Transverse colon (tissue), 4 donors: ENCODE results near the gene IRX1. TPM values are rescaled to one million over a fixed set of nuclear protein-coding genes. Genes with fewer than 3 reads are reported as not detected.

ENCODE experiments used
- DNase-seq: peaks from one replicate; pipeline ENCODE4 v3.0.0-alpha.2; 2019
- H3K27ac ChIP-seq, 4 donors: fragments of 200-600 bp; sonication (generic); 2 replicates each; pipeline ENCODE4 v1.5.1; 2016 to 2018; ENCODE audit warnings: inconsistent platforms in 4 of 4
- H3K27me3 ChIP-seq: fragments of 200-600 bp; sonication (generic); 2 replicates; pipeline ENCODE4 v1.5.1; 2017; ENCODE audit warnings: inconsistent platforms
- H3K36me3 ChIP-seq, 4 donors: fragments of 200-600 bp; sonication (generic); 2 replicates each; pipeline ENCODE4 v1.5.1; 2017 to 2019; ENCODE audit warnings: inconsistent platforms in 4 of 4
- H3K4me1 ChIP-seq, 4 donors: fragments of 200-600 bp; sonication (generic); 2 replicates each; pipeline ENCODE4 v1.5.1; 2017 to 2020; ENCODE audit warnings: inconsistent platforms in 4 of 4
- H3K4me3 ChIP-seq, 4 donors: fragments of 200-600 bp; sonication (generic); 1 replicate in 1 of 4; 2 replicates in 3 of 4; pipeline versions ENCODE4 v1.5.1 to v1.6.1; 2017 to 2019; ENCODE audit warnings: inconsistent platforms in 4 of 4
- H3K9me3 ChIP-seq, 2 donors: fragments of 200-600 bp; sonication (generic); 2 replicates each; pipeline ENCODE4 v1.5.1; 2017 to 2019; ENCODE audit warnings: inconsistent platforms in 2 of 2
- EP300 ChIP-seq: sonication (generic); formaldehyde crosslinking; IDR thresholded peaks from one replicate; pipeline ENCODE4 v1.6.1; 2017; ENCODE audit warnings: antibody characterized with exemption, low read depth
- POLR2A ChIP-seq: fragments of 450-650 bp; IDR thresholded peaks from one replicate; pipeline ENCODE4 v1.6.1; 2016; ENCODE audit warnings: antibody characterized with exemption, mild to moderate bottlenecking, moderate library complexity
- POLR2AphosphoS5 ChIP-seq, 3 donors: sonication (generic); formaldehyde crosslinking; IDR thresholded peaks; one replicate each; pipeline ENCODE4 v1.6.1; 2016; ENCODE audit warnings: antibody characterized with exemption in 3 of 3
- WGBS, 2 donors: methylation state at CpG; one replicate each; pipeline ENCODE4 v1.1.5; 2018; ENCODE audit warnings: low coverage in 1 of 2; 5-methylcytosine and 5-hydroxymethylcytosine counted together
- in situ Hi-C, 4 donors: fragments of 200-750 bp; cut with MboI; loops; one replicate each; pipeline versions ENCODE4 v1.15.0 to v1.15.1; 2017; ENCODE audit warnings: low sequenced_read_pairs in 3 of 4, low pct_ligation_motif_present in 1 of 4, low pct_unique_long_range_greater_than_20kb in 1 of 4
- intact Hi-C: fragments of 100-400 bp; cut with DNase I; formaldehyde crosslinking; loops from one replicate; pipeline ENCODE4 v1.15.1; 2023; ENCODE audit warnings: low total_unique reads
- total RNA-seq, 4 donors: library from RNA; depleted of rRNA; stranded (reverse); fragments of >200 nt; gene quantifications; one replicate each; pipeline ENCODE4 v1.1.0, GENCODE V29; 2016
- TF ChIP-seq, protein P1 (sequence below), 5 experiments: fragments of 200-600 bp in 3 of 5; fragments of 450-650 bp in 2 of 5; sonication (generic) in 3 of 5; IDR thresholded peaks; 1 replicate in 2 of 5; 2 replicates in 3 of 5; pipeline ENCODE4 v1.5.1; 2016 to 2017; ENCODE audit warnings: antibody characterized with exemption in 5 of 5, inconsistent platforms in 3 of 5, mild to moderate bottlenecking in 2 of 5, moderate library complexity in 1 of 5

The IRX1 gene
- total RNA-seq, 4 donors from 2014 or later: not detected

DNA sequence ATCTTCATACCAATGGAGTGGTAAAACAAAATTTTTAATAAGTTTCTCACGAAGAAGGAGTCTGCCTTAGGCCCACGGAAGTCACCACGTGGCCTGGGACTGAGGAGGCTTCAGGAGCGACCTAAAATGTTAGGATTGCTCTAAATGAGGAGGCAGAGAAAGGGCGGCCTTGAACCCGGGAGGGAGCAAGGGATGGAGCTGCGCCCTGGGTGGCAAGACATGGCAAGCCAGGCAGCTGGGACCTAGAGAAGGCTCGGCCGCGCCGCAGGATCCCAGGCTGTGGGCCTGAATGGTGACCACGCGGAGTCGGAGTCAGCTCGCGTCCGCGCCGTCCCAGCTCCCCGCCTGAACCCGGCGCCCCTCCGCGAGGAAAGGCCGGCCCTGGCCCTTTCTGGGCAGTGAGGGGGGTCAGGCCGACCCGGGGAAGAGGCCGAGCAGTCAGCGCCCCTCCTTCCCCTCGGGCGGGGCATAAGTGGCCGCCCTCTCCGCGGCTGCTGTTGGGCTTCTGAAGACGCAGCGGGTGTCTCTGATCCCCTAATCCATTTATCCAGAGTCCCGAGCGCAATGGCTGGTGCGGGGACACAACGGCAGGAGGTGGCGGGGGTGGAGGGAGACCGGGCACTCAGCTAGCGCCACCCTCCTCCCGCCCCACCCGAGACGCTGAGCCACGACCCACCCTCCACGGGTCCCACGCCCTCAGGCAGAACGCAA is 10.6 kb downstream of the IRX1 start:
- in situ Hi-C loops: no loop called here
- no peak overlapping the region for H3K27ac ChIP-seq
- intact Hi-C loops: no loop called here
- TF ChIP-seq POLR2AphosphoS5 (IDR thresholded peaks at IDR 0.05) (no peak), POLR2A (no peak), EP300 (no peak)
- TF ChIP-seq, protein P1, sequence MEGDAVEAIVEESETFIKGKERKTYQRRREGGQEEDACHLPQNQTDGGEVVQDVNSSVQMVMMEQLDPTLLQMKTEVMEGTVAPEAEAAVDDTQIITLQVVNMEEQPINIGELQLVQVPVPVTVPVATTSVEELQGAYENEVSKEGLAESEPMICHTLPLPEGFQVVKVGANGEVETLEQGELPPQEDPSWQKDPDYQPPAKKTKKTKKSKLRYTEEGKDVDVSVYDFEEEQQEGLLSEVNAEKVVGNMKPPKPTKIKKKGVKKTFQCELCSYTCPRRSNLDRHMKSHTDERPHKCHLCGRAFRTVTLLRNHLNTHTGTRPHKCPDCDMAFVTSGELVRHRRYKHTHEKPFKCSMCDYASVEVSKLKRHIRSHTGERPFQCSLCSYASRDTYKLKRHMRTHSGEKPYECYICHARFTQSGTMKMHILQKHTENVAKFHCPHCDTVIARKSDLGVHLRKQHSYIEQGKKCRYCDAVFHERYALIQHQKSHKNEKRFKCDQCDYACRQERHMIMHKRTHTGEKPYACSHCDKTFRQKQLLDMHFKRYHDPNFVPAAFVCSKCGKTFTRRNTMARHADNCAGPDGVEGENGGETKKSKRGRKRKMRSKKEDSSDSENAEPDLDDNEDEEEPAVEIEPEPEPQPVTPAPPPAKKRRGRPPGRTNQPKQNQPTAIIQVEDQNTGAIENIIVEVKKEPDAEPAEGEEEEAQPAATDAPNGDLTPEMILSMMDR (IDR thresholded peaks at IDR 0.05): no peak
- no peak for DNase-seq
- no peaks in the 10 kb centered on the region for H3K9me3 ChIP-seq
- peaks cover 0 to 3% (median 0%) of the 10 kb centered on the region in 4 donors for H3K4me1 ChIP-seq
- no peak overlapping the region for H3K4me3 ChIP-seq
- WGBS, 2 donors: 33 to 40% methylated on average over 1 to 40 of the region's 50 CpGs
- no peaks in the 10 kb centered on the region for H3K36me3 ChIP-seq
- H3K27me3 ChIP-seq: peaks cover 65% of the 10 kb centered on the region

DNA sequence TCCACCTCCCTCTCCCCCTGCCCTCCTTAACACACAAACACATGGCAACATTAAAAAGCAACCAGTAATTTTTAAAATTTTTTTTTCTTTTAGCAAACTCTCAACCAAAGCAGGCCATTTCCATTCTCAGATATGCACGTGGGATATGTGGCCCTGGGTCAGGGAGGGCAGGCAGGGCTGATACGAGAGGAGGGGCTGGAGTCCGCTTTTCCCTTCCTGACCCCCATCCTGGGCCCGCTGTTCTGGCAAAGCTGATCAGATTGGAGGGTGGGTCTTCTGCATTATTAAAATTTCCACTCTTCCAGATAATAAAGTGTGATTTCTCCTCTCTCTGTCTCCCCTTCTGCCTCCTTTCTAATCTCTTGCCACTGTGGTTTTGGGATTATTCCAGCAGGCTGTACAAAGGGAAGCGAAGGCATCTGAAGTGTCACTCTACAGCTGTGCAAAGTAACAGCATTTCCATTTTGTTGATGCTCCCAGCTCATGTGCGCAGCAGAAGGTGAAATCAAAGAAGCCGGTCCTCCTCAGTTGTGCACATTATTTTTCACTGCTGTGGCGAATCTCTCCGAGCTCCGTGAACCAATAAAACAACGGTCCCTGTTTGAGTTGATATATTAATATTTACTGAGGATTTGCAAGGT is 12.0 kb downstream of the IRX1 start:
- in situ Hi-C loops: no loop called here
- H3K27ac ChIP-seq: no peak overlapping the region
- 40 to 54% methylated on average over 3 to 11 of the region's 11 CpGs for WGBS, 2 donors
- TF ChIP-seq POLR2AphosphoS5 (IDR thresholded peaks at IDR 0.05): no peak
- TF ChIP-seq, protein P1 (IDR thresholded peaks at IDR 0.05): no peak
- TF ChIP-seq POLR2A: no peak
- TF ChIP-seq EP300: no peak
- no peak for DNase-seq
- intact Hi-C loops: no loop called here
- H3K36me3 ChIP-seq: no peaks in the 10 kb centered on the region
- peaks cover 51% of the 10 kb centered on the region for H3K27me3 ChIP-seq
- H3K9me3 ChIP-seq: no peaks in the 10 kb centered on the region
- H3K4me3 ChIP-seq: no peak overlapping the region
- H3K4me1 ChIP-seq: no peaks in the 10 kb centered on the region

DNA sequence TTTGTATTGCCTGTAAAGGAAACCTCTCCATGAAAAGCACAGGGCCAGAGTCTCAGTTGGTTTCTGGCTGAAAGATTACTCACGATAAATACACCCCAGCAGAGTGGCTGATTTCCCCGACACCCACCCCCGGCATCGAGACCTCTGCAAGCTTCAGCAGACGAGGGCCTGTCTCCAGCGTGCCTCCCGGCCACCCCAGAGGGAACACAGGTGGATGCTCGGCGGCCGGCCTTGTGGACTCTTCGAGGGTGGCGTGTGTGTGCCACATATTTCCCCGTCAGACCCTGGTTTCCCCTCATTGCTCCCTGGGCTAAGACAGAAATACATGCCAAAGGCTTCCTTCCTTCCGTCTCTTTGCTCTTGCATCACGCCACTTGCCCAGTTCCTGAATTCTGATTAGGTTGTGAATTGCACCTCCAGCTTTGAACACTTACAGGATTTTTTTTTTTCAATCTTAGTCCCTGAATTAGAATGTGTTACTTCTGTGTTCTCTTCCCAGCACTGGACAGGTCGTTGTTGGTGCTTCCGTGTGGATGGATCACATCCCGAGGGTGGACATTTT is 13.6 kb downstream of the IRX1 start:
- TF ChIP-seq POLR2A: no peak
- no peak for TF ChIP-seq EP300
- TF ChIP-seq, protein P1 (IDR thresholded peaks at IDR 0.05): no peak
- no peak for TF ChIP-seq POLR2AphosphoS5 (IDR thresholded peaks at IDR 0.05)
- DNase-seq: no peak
- in situ Hi-C loops: no loop called here
- peaks cover 36% of the 10 kb centered on the region for H3K27me3 ChIP-seq
- no peak overlapping the region for H3K4me3 ChIP-seq
- H3K36me3 ChIP-seq: no peaks in the 10 kb centered on the region
- H3K4me1 ChIP-seq: no peaks in the 10 kb centered on the region
- H3K27ac ChIP-seq: no peak overlapping the region
- H3K9me3 ChIP-seq: no peaks in the 10 kb centered on the region
- intact Hi-C loops: no loop called here
- WGBS, 2 donors: 78 to 81% methylated on average over 9 to 18 of the region's 18 CpGs

DNA sequence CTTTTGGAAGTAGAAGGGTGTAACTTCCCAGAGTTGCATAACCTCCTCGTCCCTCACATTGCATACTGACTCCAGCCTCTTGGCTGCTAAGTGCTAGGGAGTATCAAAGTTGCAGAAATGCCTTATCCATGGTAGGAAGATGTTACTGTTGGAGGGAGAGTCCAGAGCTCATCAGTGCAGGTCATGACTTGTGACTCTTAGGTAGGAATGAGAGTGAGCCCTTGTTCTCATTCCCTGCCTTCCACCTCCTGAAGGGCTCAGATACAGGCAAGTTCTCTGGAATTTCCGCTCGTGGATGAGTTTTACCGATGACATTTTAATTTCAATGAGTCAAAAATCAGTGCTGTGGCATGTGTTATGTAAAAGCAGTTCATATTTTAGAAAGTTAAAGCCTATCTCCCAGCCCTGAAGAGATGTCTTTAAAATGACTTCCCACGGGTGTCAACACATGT is 17.0 kb downstream of the IRX1 start:
- Histone ChIP-seq H3K27me3 (peaks cover 2% of the 10 kb centered on the region), H3K4me1 (no peaks in the 10 kb centered on the region), H3K36me3 (no peaks in the 10 kb centered on the region), H3K27ac (no peak overlapping the region), H3K4me3 (no peak overlapping the region), H3K9me3 (no peaks in the 10 kb centered on the region)
- 70 to 73% methylated on average over 4 to 5 of the region's 5 CpGs for WGBS, 2 donors
- intact Hi-C loops (no loop called here), in situ Hi-C loops (no loop called here)
- no peak for DNase-seq
- TF ChIP-seq EP300: no peak
- TF ChIP-seq POLR2A: no peak
- TF ChIP-seq, protein P1 (IDR thresholded peaks at IDR 0.05): no peak
- no peak for TF ChIP-seq POLR2AphosphoS5 (IDR thresholded peaks at IDR 0.05)
